ENCODE measurements around the gene FAM50B.

FAM50B gene

GRCh38 chr6:3829285-3829684 lies 19.9 kb upstream of the FAM50B start:
- TF ChIP-seq CTCF (IDR thresholded peaks at IDR 0.05; ENCODE audit: extremely low read depth, insufficient read depth, missing control alignments), result no peak

GRCh38 chr6:3830806-3831205 lies 18.4 kb upstream of the FAM50B start:
- no peak for TF ChIP-seq CTCF (IDR thresholded peaks at IDR 0.05; ENCODE audit: extremely low read depth, insufficient read depth, missing control alignments)
- DNase-seq (ENCODE audit: low spot score), result no peak
- in situ Hi-C loops (cut with MboI; ENCODE audit: low pct_unique_long_range_greater_than_20kb, low sequenced_read_pairs, unreplicated experiment), result no loop called here

More at GRCh38 chr6:3829285-3829684, 19.9 kb upstream of the FAM50B start:
- DNase-seq (ENCODE audit: low spot score), result no peak
- in situ Hi-C loops (cut with MboI; ENCODE audit: low pct_unique_long_range_greater_than_20kb, low sequenced_read_pairs, unreplicated experiment), result no loop called here

GRCh38 chr6:3831761-3832530 lies 17.2 kb upstream of the FAM50B start:
- no peak for DNase-seq (ENCODE audit: low spot score)
- in situ Hi-C loops (cut with MboI; ENCODE audit: low pct_unique_long_range_greater_than_20kb, low sequenced_read_pairs, unreplicated experiment), result no loop called here
- no peak for TF ChIP-seq CTCF (IDR thresholded peaks at IDR 0.05; ENCODE audit: extremely low read depth, insufficient read depth, missing control alignments)

GRCh38 chr6:3835055-3835731 lies 14.0 kb upstream of the FAM50B start:
- no peak for TF ChIP-seq CTCF (IDR thresholded peaks at IDR 0.05; ENCODE audit: extremely low read depth, insufficient read depth, missing control alignments)
- in situ Hi-C loops (cut with MboI; ENCODE audit: low pct_unique_long_range_greater_than_20kb, low sequenced_read_pairs, unreplicated experiment), result no loop called here
- DNase-seq (ENCODE audit: low spot score), result no peak

GRCh38 chr6:3835785-3836184 lies 13.4 kb upstream of the FAM50B start:
- TF ChIP-seq CTCF (IDR thresholded peaks at IDR 0.05; ENCODE audit: extremely low read depth, insufficient read depth, missing control alignments), result no peak
- no peak for DNase-seq (ENCODE audit: low spot score)
- in situ Hi-C loops (cut with MboI; ENCODE audit: low pct_unique_long_range_greater_than_20kb, low sequenced_read_pairs, unreplicated experiment), result no loop called here

- DNase-seq (ENCODE audit: low spot score), result no peak
- no peak for TF ChIP-seq CTCF (IDR thresholded peaks at IDR 0.05; ENCODE audit: extremely low read depth, insufficient read depth, missing control alignments)
- in situ Hi-C loops (cut with MboI; ENCODE audit: low pct_unique_long_range_greater_than_20kb, low sequenced_read_pairs, unreplicated experiment), result no loop called here
These were observed 12.6 kb upstream of the FAM50B start for GRCh38 chr6:3836566-3836965.
